Activated CD4-positive, alpha-beta T cell treated with anti-CD3 and anti-CD28 coated beads, Interleukin-2, amount 10 ng/mL, durations not matched to agents 7 days and 5 days (primary cell): ENCODE data around the gene HCFC1R1. TPM values are rescaled to one million over a fixed set of nuclear protein-coding genes. Genes with fewer than 3 reads are reported as not detected.
"Not testable (repeated sequence)": the region's sequence is repeated elsewhere in the genome, so short reads cannot be mapped to it uniquely, and the experiment has no call there.

Source experiments
- CTCF ChIA-PET: fragments of 350-600 bp; sonication (Branson Sonifier 250); formaldehyde crosslinking; loops from one replicate; lab custom pipeline; 2021; ENCODE audit warnings: antibody characterized with exemption; lab: Charles Lee
- POLR2A ChIA-PET: fragments of 350-600 bp; sonication (Branson Sonifier 250); formaldehyde crosslinking; loops from one replicate; lab custom pipeline; 2021; ENCODE audit warnings: antibody characterized with exemption; lab: Charles Lee
- DNase-seq: peaks from one replicate; pipeline ENCODE4 v3.0.0-alpha.2; 2020
- H3K27ac Mint-ChIP-seq: one replicate; pipeline ENCODE4 v1.8.0; 2021; ENCODE audit warnings: mild to moderate bottlenecking, moderate library complexity, mixed read lengths
- H3K27me3 Mint-ChIP-seq: one replicate; pipeline ENCODE4 v1.8.0; 2021; ENCODE audit warnings: mixed read lengths
- H3K36me3 Mint-ChIP-seq: one replicate; pipeline ENCODE4 v1.8.0; 2021; ENCODE audit warnings: low read depth, mixed read lengths
- H3K4me1 Mint-ChIP-seq: one replicate; pipeline ENCODE4 v1.8.0; 2021; ENCODE audit warnings: mixed read lengths
- H3K4me3 Mint-ChIP-seq: one replicate; pipeline ENCODE4 v1.8.0; 2021; ENCODE audit warnings: mild to moderate bottlenecking, moderate library complexity, mixed read lengths
- H3K9me3 Mint-ChIP-seq: one replicate; pipeline ENCODE4 v1.8.0; 2021; ENCODE audit warnings: mixed read lengths
- total RNA-seq, 2 experiments: library from RNA; stranded (reverse); gene quantifications; one replicate each; pipeline ENCODE4 v1.2.3, GENCODE V29; 2021

Gene HCFC1R1, protein sequence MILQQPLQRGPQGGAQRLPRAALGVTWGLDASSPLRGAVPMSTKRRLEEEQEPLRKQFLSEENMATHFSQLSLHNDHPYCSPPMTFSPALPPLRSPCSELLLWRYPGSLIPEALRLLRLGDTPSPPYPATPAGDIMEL
- total RNA-seq, result 10 to 100 TPM; 38.3 to 44.1 TPM

DNA sequence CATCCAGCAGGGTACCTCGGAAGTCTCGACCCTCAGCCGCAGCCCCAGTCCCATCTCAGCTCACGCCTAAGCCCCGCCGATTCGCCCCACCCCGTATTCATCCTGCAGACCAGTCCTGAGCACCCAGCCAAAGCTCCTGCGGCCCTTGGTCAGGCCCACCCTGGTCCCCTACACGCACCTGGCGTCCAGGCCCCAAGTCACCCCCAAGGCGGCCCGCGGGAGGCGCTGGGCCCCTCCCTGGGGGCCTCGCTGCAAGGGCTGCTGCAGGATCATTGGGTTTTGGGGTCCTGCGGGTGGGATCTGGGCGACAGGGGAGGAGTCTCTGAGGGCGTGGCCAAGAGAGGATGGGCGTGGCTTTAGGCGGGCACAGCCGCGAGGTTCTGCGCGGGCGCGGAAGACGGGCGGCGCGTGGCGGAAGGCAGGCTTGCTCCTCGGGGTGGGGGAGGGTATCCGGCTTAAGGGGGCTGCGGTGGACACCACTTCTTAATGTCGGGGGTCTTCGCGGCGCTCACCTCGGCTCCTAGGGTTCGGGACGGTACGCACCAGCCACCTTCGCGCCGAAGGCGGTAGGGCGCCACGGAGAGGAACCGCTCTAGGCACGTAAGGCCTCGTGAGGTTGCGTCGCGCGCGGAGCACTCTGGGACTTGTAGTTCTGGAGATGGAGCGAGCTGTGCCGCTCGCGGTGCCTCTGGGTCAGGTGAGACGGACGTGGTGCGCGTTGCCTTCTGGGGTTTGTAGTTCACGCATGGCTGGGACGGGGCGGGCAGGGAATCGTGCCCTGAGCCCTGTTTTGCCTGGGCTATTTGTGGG, at the start of gene HCFC1R1, which contains the start of gene THOC6:
Gene HCFC1R1 (minus strand): TSS at position 274 of the 810 bp plus-strand sequence. CDS start 1 bp downstream, at position 273.
Gene THOC6 (plus strand): TSS at position 367 of the 810 bp plus-strand sequence. CDS start 292 bp downstream, at position 659.
- peaks cover 4% of the 10 kb centered on the region for H3K27me3 Mint-ChIP-seq
- POLR2A ChIA-PET, result interaction anchor here (0.7 kb wide), 1 partner anchor 23 kb away, joined by 3 read pairs; no protein-coding TSS in a partner anchor
- H3K36me3 Mint-ChIP-seq, result peaks cover 19% of the 10 kb centered on the region
- DNase-seq, result peak; percentile 97
- peak within 1 kb of the TSS; percentile 84 for H3K4me3 Mint-ChIP-seq
- peak within 1 kb of the TSS; percentile 95 for H3K27ac Mint-ChIP-seq
- H3K4me1 Mint-ChIP-seq, result peaks cover 56% of the 10 kb centered on the region
- CTCF ChIA-PET, result interaction anchor here (0.5 to 8.0 kb wide), 7 partner anchors 8 to 104 kb away, joined by 3 to 90 read pairs (median 5); no protein-coding TSS in a partner anchor
- no peaks in the 10 kb centered on the region for H3K9me3 Mint-ChIP-seq

DNA sequence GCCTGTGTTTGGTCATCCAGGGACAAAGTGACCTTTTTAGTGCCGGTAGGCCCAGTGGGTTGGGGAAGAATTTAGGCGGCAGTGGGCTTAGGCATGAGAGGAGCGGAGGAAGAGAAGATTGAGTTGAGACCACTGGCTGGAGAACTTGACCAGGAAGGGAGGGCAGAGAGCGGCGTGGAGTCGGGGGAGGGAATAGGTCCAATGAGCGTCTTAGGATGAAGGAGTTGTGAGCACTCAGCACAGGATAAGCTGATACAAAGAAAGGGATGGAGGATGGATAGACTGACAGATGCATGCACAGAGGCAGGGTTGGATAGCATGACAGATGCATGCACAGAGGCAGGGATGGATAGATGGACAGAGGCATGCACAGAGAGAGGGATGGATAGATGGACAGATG, 49.7 kb upstream of the HCFC1R1 start:
- no peak for DNase-seq
- ChIA-PET POLR2A (no interaction called here), CTCF (interaction anchor here (0.5 to 5.8 kb wide), 2 partner anchors 38 to 56 kb away, joined by 3 to 31 read pairs; no protein-coding TSS in a partner anchor)
- Mint-ChIP-seq H3K27ac (peak overlapping the region; percentile 98), H3K9me3 (peaks cover 6% of the 10 kb centered on the region), H3K4me3 (peak overlapping the region; percentile 84), H3K36me3 (peaks cover 43% of the 10 kb centered on the region), H3K4me1 (peaks cover 91% of the 10 kb centered on the region), H3K27me3 (no peaks in the 10 kb centered on the region)

DNA sequence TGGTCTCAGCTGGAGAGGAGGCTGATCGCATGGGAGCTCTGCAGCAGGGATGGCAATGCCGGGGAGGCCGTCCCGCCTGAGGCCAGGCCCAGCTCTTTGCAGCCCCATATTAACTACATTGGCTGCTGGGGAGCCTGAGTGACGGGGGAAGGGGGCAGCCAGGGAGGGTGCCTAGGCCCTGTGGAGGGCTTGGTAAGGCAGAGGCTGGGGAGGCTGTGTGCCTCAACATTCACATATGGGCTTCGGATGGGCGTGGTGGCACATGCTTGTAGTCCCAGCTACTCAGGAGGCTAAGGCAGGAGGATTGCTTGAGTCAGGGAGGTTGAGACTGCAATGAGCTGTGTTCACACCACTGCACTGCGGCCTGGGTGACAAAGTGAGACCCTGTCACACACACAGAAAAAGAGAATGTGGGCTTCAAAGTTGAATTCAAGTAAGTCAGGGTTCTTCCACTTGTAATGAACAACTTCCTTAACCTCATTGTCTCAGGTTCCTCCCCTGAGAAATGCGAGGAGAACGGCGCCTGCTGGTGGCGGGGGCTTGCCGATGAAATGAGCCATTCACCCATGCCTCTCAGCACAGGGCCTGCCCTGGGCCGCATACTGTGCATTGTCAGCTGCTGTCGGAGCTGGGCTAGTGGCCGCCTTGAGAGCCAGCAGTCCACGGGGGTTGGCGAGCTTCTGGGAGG, 49.0 kb upstream of the HCFC1R1 start:
- CTCF ChIA-PET, result interaction anchor here (0.5 to 5.8 kb wide), 4 partner anchors 39 to 57 kb away, joined by 3 to 31 read pairs (median 9); no protein-coding TSS in a partner anchor

DNA sequence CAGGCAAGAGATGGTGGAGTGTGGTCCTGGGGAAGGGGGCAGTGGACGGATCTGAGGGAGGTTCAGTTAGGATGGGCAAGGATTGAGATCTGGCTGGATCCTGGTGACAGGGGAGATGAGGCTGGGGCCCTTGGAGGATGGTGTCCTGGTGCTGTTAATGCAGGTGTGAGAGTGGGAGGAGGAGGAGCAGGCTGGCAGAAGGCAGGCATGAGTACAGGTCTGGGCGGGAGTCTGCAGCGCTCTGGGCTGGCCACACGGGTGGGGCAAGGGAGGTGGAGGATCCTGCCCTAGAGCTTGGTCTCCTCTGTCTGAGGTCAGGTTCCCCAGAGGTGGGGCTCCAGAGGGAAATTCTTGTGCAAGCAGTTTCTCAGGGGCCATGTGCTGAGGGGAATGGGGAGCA, 48.4 kb upstream of the HCFC1R1 start:
- POLR2A ChIA-PET, H3K9me3 Mint-ChIP-seq, H3K27me3 Mint-ChIP-seq: not testable (repeated sequence)
- CTCF ChIA-PET, result interaction anchor here (1.4 to 2.7 kb wide), 3 partner anchors 9 to 58 kb away, joined by 3 to 9 read pairs (median 9); no protein-coding TSS in a partner anchor
- Mint-ChIP-seq H3K27ac (peak overlapping the region; percentile 94), H3K4me1 (peaks cover 82% of the 10 kb centered on the region), H3K4me3 (peak overlapping the region; percentile 35), H3K36me3 (peaks cover 45% of the 10 kb centered on the region)
- DNase-seq, result peak; percentile 29

More for the DNA sequence above, 49.0 kb upstream of the HCFC1R1 start:
- H3K36me3 Mint-ChIP-seq, result peaks cover 43% of the 10 kb centered on the region
- POLR2A ChIA-PET, H3K27me3 Mint-ChIP-seq, H3K9me3 Mint-ChIP-seq: not testable (repeated sequence)
- peak overlapping the region; percentile 98 for H3K27ac Mint-ChIP-seq
- H3K4me3 Mint-ChIP-seq, result peak overlapping the region; percentile 84
- H3K4me1 Mint-ChIP-seq, result peaks cover 87% of the 10 kb centered on the region
- peak; percentile 68 for DNase-seq

DNA sequence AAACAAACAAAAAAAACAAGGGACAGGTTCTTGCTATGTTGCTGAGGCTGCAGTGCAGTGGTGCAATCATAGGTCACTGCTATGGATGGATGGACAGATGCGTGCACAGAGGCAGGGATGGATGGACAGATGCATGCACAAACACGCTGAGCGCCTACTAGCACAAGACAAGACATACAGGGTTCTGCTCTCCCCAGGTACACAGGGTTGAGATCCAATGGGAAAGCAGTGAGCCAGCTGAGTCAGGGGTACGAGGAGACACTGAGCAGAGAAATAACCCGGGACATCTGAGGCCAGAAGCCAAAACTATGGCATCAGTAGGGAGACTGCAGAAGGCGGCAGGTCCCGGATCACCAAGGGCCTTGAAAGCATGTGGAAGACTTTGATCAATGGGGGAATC, 47.9 kb upstream of the HCFC1R1 start:
- Mint-ChIP-seq H3K9me3 (no peaks in the 10 kb centered on the region), H3K4me3 (peak overlapping the region; percentile 35), H3K36me3 (peaks cover 45% of the 10 kb centered on the region), H3K27me3 (no peaks in the 10 kb centered on the region), H3K27ac (peak overlapping the region; percentile 94), H3K4me1 (peaks cover 77% of the 10 kb centered on the region)
- DNase-seq, result no peak
- CTCF ChIA-PET, result interaction anchor here (1.4 to 5.0 kb wide), 5 partner anchors 8 to 58 kb away, joined by 3 to 22 read pairs (median 9); no protein-coding TSS in a partner anchor
- POLR2A ChIA-PET, result interaction anchor here (1.0 kb wide), 2 partner anchors 25 to 58 kb away, joined by 3 read pairs; no protein-coding TSS in a partner anchor

DNA sequence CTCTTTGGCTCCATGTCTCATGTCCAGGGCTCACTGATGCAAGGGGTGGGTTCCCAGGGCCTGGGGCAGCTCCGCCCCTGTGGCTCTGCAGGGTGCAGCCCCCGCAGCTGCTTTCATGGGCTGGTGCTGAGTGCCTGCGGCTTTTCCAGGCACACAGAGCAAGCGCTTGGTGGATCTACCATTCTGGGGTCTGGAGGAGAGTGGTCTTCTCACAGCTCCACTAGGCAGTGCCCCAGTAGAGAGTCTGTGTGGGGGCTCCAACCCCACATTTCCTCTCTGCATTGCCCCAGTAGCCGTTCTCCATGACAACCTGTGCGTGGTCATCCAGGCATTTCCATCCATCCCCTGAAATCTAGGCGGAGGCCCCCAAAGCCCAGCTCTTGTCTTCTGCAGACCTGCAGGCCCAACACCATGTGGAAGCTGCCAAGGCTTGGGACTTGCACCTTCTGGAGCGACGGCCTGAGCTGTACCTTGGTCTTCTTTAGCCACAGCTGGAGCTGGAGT, 46.9 kb upstream of the HCFC1R1 start:
- H3K9me3 Mint-ChIP-seq, result no peaks in the 10 kb centered on the region
- CTCF ChIA-PET, result interaction anchor here (0.7 to 5.0 kb wide), 8 partner anchors 7 to 59 kb away, joined by 3 to 22 read pairs (median 6); no protein-coding TSS in a partner anchor
- POLR2A ChIA-PET, result interaction anchor here (0.7 to 1.0 kb wide), 3 partner anchors 26 to 59 kb away, joined by 3 read pairs; no protein-coding TSS in a partner anchor
- no peaks in the 10 kb centered on the region for H3K27me3 Mint-ChIP-seq
- DNase-seq, result no peak
- peaks cover 67% of the 10 kb centered on the region for H3K4me1 Mint-ChIP-seq
- H3K36me3 Mint-ChIP-seq, result peaks cover 55% of the 10 kb centered on the region
- H3K27ac Mint-ChIP-seq, result peak overlapping the region; percentile 94
- H3K4me3 Mint-ChIP-seq, result peak overlapping the region; percentile 8

DNA sequence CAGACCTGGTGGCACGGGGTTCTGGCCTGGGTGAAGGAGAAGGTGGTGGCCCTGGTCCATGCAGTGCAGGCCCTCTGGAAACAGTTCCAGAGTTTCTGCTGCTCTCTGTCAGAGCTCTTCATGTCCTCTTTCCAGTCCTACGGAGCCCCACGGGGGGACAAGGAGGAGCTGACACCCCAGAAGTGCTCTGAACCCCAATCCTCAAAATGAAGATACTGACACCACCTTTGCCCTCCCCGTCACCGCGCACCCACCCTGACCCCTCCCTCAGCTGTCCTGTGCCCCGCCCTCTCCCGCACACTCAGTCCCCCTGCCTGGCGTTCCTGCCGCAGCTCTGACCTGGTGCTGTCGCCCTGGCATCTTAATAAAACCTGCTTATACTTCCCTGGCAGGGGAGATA, 45.4 kb upstream of the HCFC1R1 start:
- H3K27me3 Mint-ChIP-seq, DNase-seq, POLR2A ChIA-PET, H3K9me3 Mint-ChIP-seq: not testable (repeated sequence)
- Mint-ChIP-seq H3K4me3 (peak overlapping the region; percentile 100), H3K4me1 (peaks cover 65% of the 10 kb centered on the region), H3K27ac (peak overlapping the region; percentile 94), H3K36me3 (peaks cover 54% of the 10 kb centered on the region)
- CTCF ChIA-PET, result interaction anchor here (0.7 to 5.0 kb wide), 3 partner anchors 10 to 82 kb away, joined by 3 to 22 read pairs (median 3); no protein-coding TSS in a partner anchor

DNA sequence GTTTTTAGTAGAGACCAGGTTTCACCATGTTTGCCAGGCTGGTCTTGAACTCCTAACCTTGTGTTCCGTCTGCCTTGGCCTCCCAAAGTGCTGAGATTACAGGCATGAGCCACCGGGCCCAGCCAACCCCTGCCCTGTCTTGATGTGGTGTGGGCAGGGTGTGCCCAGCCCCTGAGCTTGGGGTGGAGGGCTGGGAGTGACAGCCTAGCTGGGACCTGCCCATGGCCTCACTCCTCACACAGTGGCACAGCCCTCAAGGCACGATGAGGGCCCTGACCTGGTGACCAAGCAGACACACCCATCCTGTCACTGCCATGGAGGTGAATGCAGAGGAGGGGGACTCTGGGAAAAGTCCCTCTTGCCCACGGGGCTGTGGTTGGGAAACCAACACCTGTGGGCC, 44.7 kb upstream of the HCFC1R1 start:
- CTCF ChIA-PET, result interaction anchor here (0.7 to 11.0 kb wide), 4 partner anchors 9 to 82 kb away, joined by 3 to 72 read pairs (median 12); no protein-coding TSS in a partner anchor
- POLR2A ChIA-PET, result no interaction called here
- H3K4me1 Mint-ChIP-seq, result peaks cover 64% of the 10 kb centered on the region
- H3K27me3 Mint-ChIP-seq, result no peaks in the 10 kb centered on the region
- peak overlapping the region; percentile 98 for H3K27ac Mint-ChIP-seq
- H3K9me3 Mint-ChIP-seq, result no peaks in the 10 kb centered on the region
- peak; percentile 60 for DNase-seq
- peak overlapping the region; percentile 100 for H3K4me3 Mint-ChIP-seq
- peaks cover 52% of the 10 kb centered on the region for H3K36me3 Mint-ChIP-seq

DNA sequence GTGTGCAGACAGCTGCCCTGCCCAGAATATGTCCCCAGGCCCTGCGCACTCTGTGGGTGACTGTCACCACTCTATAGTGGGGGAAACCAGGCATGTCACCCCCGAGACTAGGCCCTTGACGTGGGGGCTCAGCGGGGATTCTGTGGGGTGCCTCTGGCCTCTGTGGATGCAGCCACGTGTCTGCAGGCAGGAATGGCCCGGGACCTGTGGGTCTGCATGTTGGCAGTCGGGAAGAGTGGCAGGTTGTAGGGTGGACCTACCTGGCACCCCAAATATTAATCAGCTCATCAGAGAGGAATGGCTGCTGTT, 42.7 kb upstream of the HCFC1R1 start:
- Mint-ChIP-seq H3K4me1 (peaks cover 65% of the 10 kb centered on the region), H3K9me3 (no peaks in the 10 kb centered on the region), H3K27me3 (no peaks in the 10 kb centered on the region), H3K27ac (peak overlapping the region; percentile 97), H3K4me3 (peak overlapping the region; percentile 100), H3K36me3 (peaks cover 52% of the 10 kb centered on the region)
- POLR2A ChIA-PET, result interaction anchor here (2.7 kb wide), 1 partner anchor 9 kb away, joined by 21 read pairs; no protein-coding TSS in a partner anchor
- no peak for DNase-seq
- CTCF ChIA-PET, result interaction anchor here (0.8 to 11.0 kb wide), 10 partner anchors 7 to 63 kb away, joined by 3 to 72 read pairs (median 4); no protein-coding TSS in a partner anchor

DNA sequence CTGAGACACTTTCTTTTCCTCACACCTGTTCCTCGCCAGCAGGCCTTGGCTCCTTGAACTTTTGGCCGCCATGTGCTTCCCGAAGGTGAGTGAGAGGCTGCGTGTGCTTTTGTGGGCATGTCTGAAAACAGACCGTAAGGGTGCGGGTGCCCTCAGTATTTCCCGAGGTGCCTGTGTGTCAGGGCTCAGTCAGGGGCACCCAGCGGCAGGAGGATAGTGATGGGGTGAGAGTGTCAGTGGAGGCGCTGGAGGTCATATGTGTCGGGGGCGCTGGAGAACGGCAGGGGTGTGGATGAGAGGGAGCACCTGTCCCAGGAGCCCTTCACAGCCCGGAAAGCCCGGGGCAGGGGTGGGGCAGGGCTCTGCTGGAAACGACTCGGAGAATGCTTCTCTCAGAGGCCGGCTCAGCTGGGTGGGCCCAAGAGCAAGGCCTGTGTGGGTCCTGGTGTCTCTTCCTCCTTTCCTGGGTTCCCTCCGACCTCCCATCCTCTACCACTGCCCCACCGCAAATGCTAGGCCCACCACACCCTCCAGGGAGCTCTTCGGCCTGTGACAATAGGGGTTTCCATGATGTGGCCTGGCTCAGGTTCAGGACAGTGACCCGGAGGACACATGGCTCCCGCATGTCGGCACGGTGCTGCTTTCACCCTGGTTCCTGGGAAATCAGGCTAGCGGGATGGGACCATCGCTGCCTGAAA, 42.1 kb upstream of the HCFC1R1 start:
- H3K4me1 Mint-ChIP-seq, result peaks cover 60% of the 10 kb centered on the region
- POLR2A ChIA-PET, result interaction anchor here (0.7 to 2.7 kb wide), 6 partner anchors 9 to 68 kb away, joined by 3 to 21 read pairs (median 5); no protein-coding TSS in a partner anchor
- CTCF ChIA-PET, result interaction anchor here (0.6 to 11.0 kb wide), 15 partner anchors 9 to 64 kb away, joined by 3 to 72 read pairs (median 4); no protein-coding TSS in a partner anchor
- H3K27me3 Mint-ChIP-seq, result no peaks in the 10 kb centered on the region
- H3K36me3 Mint-ChIP-seq, result peaks cover 52% of the 10 kb centered on the region
- no peaks in the 10 kb centered on the region for H3K9me3 Mint-ChIP-seq
- no peak for DNase-seq
- H3K4me3 Mint-ChIP-seq, result peak overlapping the region; percentile 100
- H3K27ac Mint-ChIP-seq, result peak overlapping the region; percentile 97
